Measurements from ENCODE around the gene CKAP2L. TPM values are rescaled to one million over a fixed set of nuclear protein-coding genes. Genes with fewer than 3 reads are reported as not detected.

Gene CKAP2L
- total and polyA plus RNA-seq, 9 of the 15 experiments (the other 6 are each of a cell fraction or from before 2014, with no cell fraction given), result 10.4 to 21.9 (median 14.2) TPM

GRCh38 chr2:112706170-112706664 is 58.2 kb downstream of the CKAP2L start (continued):
- TF ChIP-seq ZNF280B (CRISPR knock-in tag; IDR thresholded peaks at IDR 0.05) (no peak), ZNF655 (CRISPR knock-in tag; IDR thresholded peaks at IDR 0.05) (no peak), CHAMP1 (IDR thresholded peaks at IDR 0.05) (peak; percentile 69; the same call in 1 of the 2 replicates), TRIM24 (IDR thresholded peaks at IDR 0.05) (peak; percentile 91 to 93), CEBPB (tag; IDR thresholded peaks at IDR 0.05) (peak; percentile 73), ZBTB5 (IDR thresholded peaks at IDR 0.05) (no peak), MAZ (CRISPR knock-in tag; conservative IDR thresholded peaks at IDR 0.05 in 1 of 2, IDR thresholded peaks at IDR 0.05 in 1 of 2) (peak; percentile 91 to 94), NR1H2 (CRISPR knock-in tag; IDR thresholded peaks at IDR 0.05) (no peak), SMARCA4 (IDR thresholded peaks at IDR 0.05) (peak; percentile 100), PURB (CRISPR knock-in tag; IDR thresholded peaks at IDR 0.05; ENCODE audit: low read depth) (no peak), ZNF140 (CRISPR knock-in tag; IDR thresholded peaks at IDR 0.05) (no peak), FOXA1 (IDR thresholded peaks at IDR 0.05; ENCODE audit: borderline replicate concordance) (no peak), AFF4 (CRISPR knock-in tag; IDR thresholded peaks at IDR 0.05) (peak; percentile 41; the same call in 1 of the 2 replicates), POLR2B (IDR thresholded peaks at IDR 0.05; ENCODE audit: low read depth, partially characterized antibody) (peak; percentile 57), TRIM28 (IDR thresholded peaks at IDR 0.05) (peak; percentile 94), ZNF384 (IDR thresholded peaks at IDR 0.05; ENCODE audit: low read depth, low read length) (peak; percentile 74), U2AF1 (optimal IDR thresholded peaks at IDR 0.05; ENCODE audit: low read depth, low read length) (no peak), CC2D1A (IDR thresholded peaks at IDR 0.05) (peak; percentile 86; the same call in 1 of the 2 replicates), ZEB2 (IDR thresholded peaks at IDR 0.05) (peak; percentile 98)
